GM18502 (cell line): ENCODE measurements around the gene PGPEP1.

Experiments
- ATAC-seq: cut with Tn5 transposase; IDR thresholded peaks from one replicate; pipeline ENCODE4 v1.9.1; 2021; ENCODE audit warnings: mild to moderate bottlenecking; ENCODE audit not compliant: unreplicated experiment, poor library complexity

PGPEP1 gene

GRCh38 chr19:18340190-18340989 is at the start of gene PGPEP1:
PGPEP1 (plus strand) TSS chr19:18340598; CDS start chr19:18340682, 84 bp downstream.
- ATAC-seq = peak; percentile 64

- ATAC-seq = peak; percentile 16
These were observed 49.3 kb upstream of the PGPEP1 start for GRCh38 chr19:18291019-18291524.

- ATAC-seq = peak; percentile 43
These were observed 48.6 kb upstream of the PGPEP1 start for GRCh38 chr19:18291590-18292461.

- ATAC-seq = no peak
These were observed 48.0 kb upstream of the PGPEP1 start for GRCh38 chr19:18292462-18292809.

- ATAC-seq = no peak
These were observed 47.4 kb upstream of the PGPEP1 start for GRCh38 chr19:18292810-18293641.

- no peak for ATAC-seq
These were observed 46.5 kb upstream of the PGPEP1 start for GRCh38 chr19:18293642-18294466.

GRCh38 chr19:18294467-18294864 is 45.9 kb upstream of the PGPEP1 start:
- ATAC-seq = no peak

- ATAC-seq = no peak
These were observed 45.4 kb upstream of the PGPEP1 start for GRCh38 chr19:18295034-18295451.

- no peak for ATAC-seq
These were observed 43.1 kb upstream of the PGPEP1 start for GRCh38 chr19:18297308-18297707.

- ATAC-seq = no peak
These were observed 41.8 kb upstream of the PGPEP1 start for GRCh38 chr19:18298601-18299000.

GRCh38 chr19:18299654-18300053 is 40.7 kb upstream of the PGPEP1 start:
- ATAC-seq = no peak

GRCh38 chr19:18300930-18301717 is 39.3 kb upstream of the PGPEP1 start:
- ATAC-seq = no peak

- no peak for ATAC-seq
These were observed 38.7 kb upstream of the PGPEP1 start for GRCh38 chr19:18301718-18302111.

GRCh38 chr19:18304208-18304457 is 36.3 kb upstream of the PGPEP1 start:
- ATAC-seq = no peak

GRCh38 chr19:18304458-18305310 is 35.7 kb upstream of the PGPEP1 start:
- peak; percentile 53 for ATAC-seq

- no peak for ATAC-seq
These were observed 34.0 kb upstream of the PGPEP1 start for GRCh38 chr19:18306209-18306887.

GRCh38 chr19:18306888-18307260 is 33.5 kb upstream of the PGPEP1 start:
- no peak for ATAC-seq

- ATAC-seq = no peak
These were observed 33.1 kb upstream of the PGPEP1 start for GRCh38 chr19:18307271-18307681.
